ENCODE data around the gene FBXW7. TPM values are rescaled to one million over a fixed set of nuclear protein-coding genes. Genes with fewer than 3 reads are reported as not detected.

Gene FBXW7
- 15.4 and 27.5 TPM in 2 replicates for total RNA-seq

GRCh38 chr4:152535903-152536544 lies at the start of gene FBXW7:
Gene FBXW7, minus strand, starts transcription at chr4:152536092. Its CDS starts 124,289 bp downstream, at chr4:152411803.

Other genes with a start within 250 kb of the FBXW7 start
- 0.72 and 11.0 TPM in 2 replicates for gene TMEM154, start 143.9 kb upstream of the FBXW7 start, total RNA-seq
- 0.24 TPM in 1 of 2 replicates, not detected in the other for gene TIGD4, start 243.6 kb upstream of the FBXW7 start, total RNA-seq
- gene ARFIP1, start 243.9 kb upstream of the FBXW7 start, total RNA-seq = 25.9 and 32.8 TPM in 2 replicates

Data from epithelial cell of alveolus of lung (primary cell).